Thymus (tissue), 11 donors: ENCODE results near the gene ATP2C2. TPM values are rescaled to one million over a fixed set of nuclear protein-coding genes. Genes with fewer than 3 reads are reported as not detected.

Experiments used
- DNase-seq, 9 donors: peaks; one replicate each; pipeline ENCODE4 v3.0.0-alpha.2; 2013; ENCODE audit warnings: low spot score in 9 of 9, low read depth in 6 of 9, missing footprints in 1 of 9
- H3K27ac ChIP-seq, 2 donors: one replicate each; pipeline ENCODE4 v1.5.1; 2013; ENCODE audit warnings: control low read depth in 1 of 2, low read depth in 1 of 2, low read length in 1 of 2, mild to moderate bottlenecking in 1 of 2, moderate library complexity in 1 of 2
- H3K27me3 ChIP-seq, 2 donors: one replicate each; pipeline ENCODE4 v1.5.1; 2013; ENCODE audit warnings: low read length in 1 of 2; ENCODE audit not compliant: control insufficient read depth in 2 of 2, insufficient read depth in 1 of 2
- H3K36me3 ChIP-seq, 2 donors: one replicate each; pipeline ENCODE4 v1.5.1; 2013; ENCODE audit warnings: low read length in 1 of 2, mild to moderate bottlenecking in 1 of 2, moderate library complexity in 1 of 2; ENCODE audit not compliant: control insufficient read depth in 2 of 2, insufficient read depth in 2 of 2
- H3K4me1 ChIP-seq, 2 donors: one replicate each; pipeline ENCODE4 v1.5.1; 2013; ENCODE audit warnings: low read length in 2 of 2; ENCODE audit not compliant: control insufficient read depth in 2 of 2, insufficient read depth in 2 of 2
- H3K4me3 ChIP-seq, 2 donors: one replicate each; pipeline ENCODE4 v1.5.1; 2013; ENCODE audit warnings: low read length in 2 of 2, control low read depth in 1 of 2, mild to moderate bottlenecking in 1 of 2
- H3K9me3 ChIP-seq, 2 donors: one replicate each; pipeline ENCODE4 v1.5.1; 2013; ENCODE audit warnings: low read length in 1 of 2, mild to moderate bottlenecking in 1 of 2; ENCODE audit not compliant: control insufficient read depth in 2 of 2, insufficient read depth in 1 of 2
- WGBS: extraction: QIAGEN DNeasy Blood & Tissue Kit; methylation state at CpG from one replicate; pipeline ENCODE4 v1.1.7; 2013; 5-methylcytosine and 5-hydroxymethylcytosine counted together
- polyA plus RNA-seq: library from polyadenylated mRNA; stranded (reverse); fragments of 200-250 nt; gene quantifications from one replicate; pipeline ENCODE4 v1.2.3, GENCODE V29; 2013
- total RNA-seq: library from RNA; stranded (reverse); fragments of 120-200 nt; gene quantifications from one replicate; pipeline ENCODE4 v1.2.4, GENCODE V29; 2013
- donor health status: healthy.

ATP2C2 gene
- total and polyA plus RNA-seq, 2 donors: 0.38 to 0.94 TPM

DNA sequence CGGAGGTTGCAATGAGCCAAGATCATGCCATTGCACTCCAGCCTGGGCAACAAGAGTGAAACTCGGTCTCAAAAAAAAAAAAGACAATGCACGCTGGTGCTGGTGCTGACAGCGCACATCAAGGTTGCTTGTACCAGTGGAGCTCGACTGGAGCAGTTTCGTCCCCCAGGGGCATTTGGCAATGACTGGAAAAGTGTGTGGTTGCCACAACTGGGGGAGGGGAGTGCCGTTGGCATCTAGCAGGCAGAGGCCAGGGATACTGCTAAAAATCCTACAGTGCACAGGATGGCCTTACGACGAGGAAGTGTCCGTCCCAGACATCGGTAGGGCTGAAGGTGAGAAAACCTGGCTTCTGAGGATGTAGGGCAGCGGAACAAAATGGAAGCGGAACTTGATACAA is 133.7 kb downstream of the ATP2C2 start:
- Histone ChIP-seq H3K4me3 (no peak overlapping the region), H3K27me3 (peaks cover 0 to 8% of the 10 kb centered on the region in 2 donors), H3K4me1 (peaks cover 6 to 40% of the 10 kb centered on the region in 2 donors), H3K36me3 (peaks cover 0 to 4% of the 10 kb centered on the region in 2 donors), H3K9me3 (no peaks in the 10 kb centered on the region), H3K27ac (no peak overlapping the region)
- no peak for DNase-seq
- 91% methylated on average over 13 of the region's 13 CpGs for WGBS

DNA sequence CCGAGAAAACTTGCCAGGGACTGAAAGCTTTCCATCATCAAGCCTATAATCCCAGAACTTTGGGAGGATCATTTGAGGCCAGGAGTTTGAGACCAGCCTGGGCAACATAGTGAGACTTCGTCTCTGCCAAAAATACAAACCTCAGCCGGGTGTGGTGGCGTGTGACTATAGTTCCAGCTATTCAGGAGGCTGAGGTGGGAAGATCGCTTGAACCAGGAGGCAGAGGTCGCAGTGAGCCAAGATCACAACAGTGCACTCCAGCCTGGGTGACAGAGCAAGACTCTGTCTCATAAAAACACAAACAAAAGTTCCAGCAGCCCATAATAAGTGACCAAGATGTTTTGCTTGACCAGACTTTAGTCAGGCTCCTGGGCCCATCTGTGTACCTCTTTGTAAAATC is 134.2 kb downstream of the ATP2C2 start:
- Histone ChIP-seq H3K4me3 (no peak overlapping the region), H3K36me3 (no peaks in the 10 kb centered on the region), H3K9me3 (no peaks in the 10 kb centered on the region), H3K27me3 (peaks cover 0 to 8% of the 10 kb centered on the region in 2 donors), H3K27ac (no peak overlapping the region), H3K4me1 (peaks cover 6 to 41% of the 10 kb centered on the region in 2 donors)
- WGBS: 97% methylated on average over 6 of the region's 6 CpGs
- DNase-seq: no peak

DNA sequence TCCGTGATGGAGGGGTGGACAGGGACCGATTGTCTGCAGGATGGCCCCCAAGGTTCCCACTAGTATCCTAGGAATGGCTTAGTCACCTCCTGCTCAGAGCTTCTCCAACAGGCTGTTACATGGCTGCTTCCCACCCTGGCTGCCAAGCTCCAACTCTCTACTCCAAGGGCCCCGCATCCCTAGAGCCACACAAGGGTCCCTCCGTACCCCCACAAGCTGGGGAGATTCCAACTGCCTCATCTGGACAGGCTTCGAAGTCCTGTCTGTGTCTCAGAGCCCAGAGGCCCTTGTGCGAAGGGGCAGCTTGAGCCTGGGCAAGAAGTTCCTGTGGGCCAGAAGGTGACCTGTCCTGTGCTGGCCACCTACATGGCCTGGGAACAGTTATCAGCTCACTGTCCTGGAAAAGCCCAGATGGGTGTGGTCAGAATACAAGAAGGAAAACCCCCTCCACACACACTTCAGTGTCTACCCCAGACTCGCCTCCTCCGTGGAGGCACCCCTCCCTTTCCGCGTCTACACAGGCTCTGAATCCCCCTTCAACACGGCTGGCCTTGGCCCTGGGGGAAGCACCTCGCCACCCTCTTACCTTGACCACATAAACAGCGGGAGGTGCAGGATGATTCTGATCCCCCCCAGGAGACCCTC is 135.5 kb downstream of the ATP2C2 start:
- Histone ChIP-seq H3K4me3 (peak overlapping the region; percentile 77 to 79), H3K27me3 (peaks cover 0 to 8% of the 10 kb centered on the region in 2 donors), H3K36me3 (no peaks in the 10 kb centered on the region), H3K27ac (peak overlapping the region in 1 of 2 donors; percentile 15), H3K9me3 (no peaks in the 10 kb centered on the region), H3K4me1 (peaks cover 6 to 48% of the 10 kb centered on the region in 2 donors)
- WGBS: 57% methylated on average over 13 of the region's 13 CpGs
- no peak for DNase-seq

DNA sequence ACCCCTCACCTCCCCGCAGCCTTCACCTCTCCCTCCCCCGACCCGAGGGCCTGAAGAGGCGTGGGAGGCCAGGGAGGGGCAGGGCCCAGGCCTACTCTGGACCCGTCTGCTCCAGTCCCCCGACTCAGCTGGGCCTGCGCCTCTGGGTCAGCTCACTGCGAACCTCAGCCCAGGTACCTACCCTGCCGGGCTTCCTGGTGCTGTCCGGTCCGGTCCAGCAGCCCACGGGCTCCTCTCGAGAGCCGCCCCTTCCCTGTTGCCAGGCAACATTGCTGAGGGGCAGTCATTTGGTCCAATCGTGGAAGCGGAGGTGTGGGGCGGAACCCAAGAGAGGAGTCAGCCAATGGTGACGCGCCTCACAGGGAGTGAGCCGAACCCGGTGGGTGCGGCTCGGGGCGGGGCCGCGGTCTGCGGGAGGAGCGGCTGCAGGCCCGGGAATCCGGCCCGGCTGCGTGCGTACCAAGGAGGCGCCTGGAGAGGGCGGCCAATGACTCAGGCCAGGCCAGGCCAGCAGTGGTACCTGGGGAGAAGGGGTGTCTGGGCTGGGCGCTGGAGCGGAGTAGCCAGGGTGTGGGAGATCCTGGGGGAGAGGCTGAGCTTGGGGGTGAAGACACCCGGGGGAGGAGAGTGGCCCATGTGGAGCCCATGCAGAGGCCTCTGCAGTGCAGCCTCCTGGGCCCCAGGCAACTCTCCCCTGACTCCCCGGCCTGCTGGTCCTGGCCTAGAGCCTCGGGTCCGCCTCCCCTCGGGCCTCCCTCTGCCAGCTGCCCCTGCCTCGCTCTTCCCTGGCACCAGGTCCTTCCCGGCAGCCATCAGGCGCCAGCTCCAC is 136.3 kb downstream of the ATP2C2 start, which contains the start of gene MEAK7:
TSS of gene MEAK7 (minus strand) at position 240 of the 829 bp plus-strand sequence. CDS start 6,573 bp downstream, outside the sequence.
- H3K4me3 ChIP-seq: peak within 1 kb of the TSS; percentile 77 to 79
- no peaks in the 10 kb centered on the region for H3K36me3 ChIP-seq
- H3K9me3 ChIP-seq: no peaks in the 10 kb centered on the region
- peak within 1 kb of the TSS in 1 of 2 donors; percentile 15 for H3K27ac ChIP-seq
- 6% methylated on average over 45 of the region's 45 CpGs for WGBS
- H3K4me1 ChIP-seq: peaks cover 9 to 56% of the 10 kb centered on the region in 2 donors
- H3K27me3 ChIP-seq: peaks cover 0 to 16% of the 10 kb centered on the region in 2 donors
- peak; percentile 89 to 99 (median 95) for DNase-seq

DNA sequence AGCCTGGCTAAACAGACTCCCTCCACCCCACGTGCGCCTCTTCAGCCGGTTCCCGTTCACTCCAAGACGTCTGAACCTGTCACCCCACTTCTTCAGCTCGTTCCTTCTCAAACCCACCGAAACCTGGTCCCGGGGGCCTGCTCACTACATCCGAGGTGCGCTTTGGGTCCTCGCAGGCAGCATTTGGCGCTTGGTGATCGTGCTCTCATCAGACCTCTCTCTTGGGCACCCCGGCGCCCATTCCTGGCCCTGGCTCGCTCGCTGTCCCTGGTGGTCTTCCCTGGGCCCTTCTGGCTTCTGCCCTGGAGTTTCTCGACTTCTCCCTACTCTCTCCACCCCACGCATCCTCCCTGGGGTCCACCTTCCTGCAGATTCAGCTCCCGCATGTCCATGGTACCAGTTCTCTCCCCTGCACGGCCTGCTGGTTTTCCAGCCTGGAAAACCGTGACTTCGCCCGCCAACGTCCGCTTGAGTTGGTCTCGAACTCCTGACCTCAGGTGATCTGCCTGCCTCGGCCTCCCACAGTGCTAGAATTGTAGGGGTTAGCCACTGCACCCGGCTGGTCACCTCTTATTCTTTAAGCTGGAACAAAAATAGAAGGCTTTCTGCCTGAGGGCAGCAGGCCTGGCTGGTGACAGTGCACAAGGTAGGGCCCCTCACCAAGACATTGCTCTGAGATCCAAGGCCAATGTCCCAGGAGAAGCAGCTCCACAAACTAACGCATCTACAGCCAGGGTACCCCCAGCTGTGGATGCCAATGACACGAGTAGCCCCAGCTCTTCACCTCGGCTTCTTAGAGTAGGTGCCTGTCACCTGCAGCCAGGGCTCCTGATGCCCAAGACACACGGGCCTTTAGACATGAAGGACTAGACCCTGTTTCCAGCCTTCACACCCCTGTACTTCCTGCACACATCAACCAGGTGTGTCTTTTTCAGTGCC is 137.2 kb downstream of the ATP2C2 start:
- Histone ChIP-seq H3K27ac (peak overlapping the region in 1 of 2 donors; percentile 10), H3K4me3 (peak overlapping the region; percentile 77 to 79), H3K9me3 (no peaks in the 10 kb centered on the region), H3K36me3 (no peaks in the 10 kb centered on the region), H3K27me3 (peaks cover 0 to 17% of the 10 kb centered on the region in 2 donors), H3K4me1 (peaks cover 9 to 57% of the 10 kb centered on the region in 2 donors)
- WGBS: 81% methylated on average over 33 of the region's 33 CpGs
- DNase-seq: no peak

DNA sequence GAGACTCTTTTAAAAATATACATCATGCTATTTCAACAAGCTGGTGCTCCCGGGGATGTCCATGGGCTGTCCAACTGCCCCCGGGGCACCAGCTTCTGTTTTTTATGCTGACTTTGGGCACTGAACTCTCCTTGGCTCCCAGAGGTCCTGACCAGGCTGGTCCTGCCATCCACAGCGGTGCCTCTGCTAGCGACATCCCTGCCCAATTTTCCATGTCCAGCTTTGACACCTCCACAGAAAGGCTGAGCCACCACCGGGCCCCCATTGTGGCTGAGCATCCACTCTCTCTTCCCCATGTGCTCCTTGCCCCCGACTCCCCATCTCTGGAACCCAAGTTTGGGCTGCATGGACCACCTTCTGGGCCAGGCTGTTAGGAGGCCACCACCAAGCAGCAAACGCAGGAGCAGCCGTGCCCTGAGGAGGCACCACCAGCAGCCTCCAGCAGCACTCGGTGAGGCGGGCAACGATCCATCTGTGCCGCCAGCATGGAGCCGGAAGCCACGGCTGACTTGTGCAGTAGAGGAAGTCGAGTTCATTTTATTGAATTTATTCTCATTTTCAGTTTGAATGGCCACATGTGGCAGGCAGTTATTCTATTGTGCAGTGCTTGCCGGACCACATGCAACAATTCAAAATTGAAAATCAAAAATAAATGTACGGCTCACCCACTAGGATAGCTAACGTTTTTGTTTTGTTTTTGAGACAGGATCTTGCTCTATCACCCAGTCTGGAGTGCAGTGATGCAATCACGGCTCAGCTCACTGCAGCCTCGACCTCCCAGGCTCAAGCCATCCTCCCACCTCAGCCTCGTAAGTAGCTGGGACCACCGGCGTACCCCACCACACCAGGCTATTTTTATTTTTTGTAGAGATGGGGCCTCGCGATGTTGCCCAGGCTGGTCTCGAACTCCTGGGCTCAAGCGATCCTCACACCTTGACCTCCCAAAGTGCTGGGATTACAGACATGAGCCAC is 139.0 kb downstream of the ATP2C2 start:
- H3K36me3 ChIP-seq: no peaks in the 10 kb centered on the region
- H3K4me3 ChIP-seq: no peak overlapping the region
- no peaks in the 10 kb centered on the region for H3K9me3 ChIP-seq
- 78% methylated on average over 27 of the region's 27 CpGs for WGBS
- DNase-seq: peak in 1 of 9 donors; percentile 44
- H3K27ac ChIP-seq: no peak overlapping the region
- peaks cover 9 to 71% of the 10 kb centered on the region in 2 donors for H3K4me1 ChIP-seq
- peaks cover 0 to 17% of the 10 kb centered on the region in 2 donors for H3K27me3 ChIP-seq

DNA sequence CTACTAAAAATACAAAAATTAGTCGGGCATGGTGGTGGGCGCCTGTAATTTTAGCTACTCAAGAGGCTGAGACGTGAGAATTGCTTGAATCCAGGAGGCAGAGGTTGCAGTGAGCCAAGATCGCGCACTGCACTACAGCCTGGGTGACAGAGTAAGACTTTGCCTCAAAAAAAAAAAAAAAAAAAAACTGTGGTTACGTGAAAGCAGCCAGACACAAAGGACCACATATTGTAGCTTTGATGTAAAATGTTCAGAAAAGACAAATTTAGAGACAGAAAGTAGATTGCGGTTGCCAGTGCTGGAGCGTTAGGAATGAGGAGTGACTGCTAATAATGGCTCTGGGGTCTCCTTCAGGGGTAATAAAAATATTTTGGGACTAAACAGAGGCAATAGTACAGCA is 140.2 kb downstream of the ATP2C2 start:
- peak in 3 of 9 donors; percentile 33 to 69 (median 41) for DNase-seq
- Histone ChIP-seq H3K27me3 (peaks cover 0 to 17% of the 10 kb centered on the region in 2 donors), H3K9me3 (no peaks in the 10 kb centered on the region), H3K4me3 (no peak overlapping the region), H3K4me1 (peaks cover 12 to 82% of the 10 kb centered on the region in 2 donors), H3K36me3 (no peaks in the 10 kb centered on the region), H3K27ac (no peak overlapping the region)
- WGBS: 32% methylated on average over 8 of the region's 8 CpGs
